Brain pericyte (primary cell): ENCODE data around the gene USP25.

Source experiments
- DNase-seq: peaks from one replicate; pipeline ENCODE4 v3.0.0-alpha.2; 2012; ENCODE audit warnings: low read depth, low spot score

The USP25 gene

GRCh38 chr21:15729674-15730483 is at the start of gene USP25:
TSS of gene USP25 (plus strand) at chr21:15729982. CDS start at chr21:15730394, 412 bp downstream.
- DNase-seq = no peak

- DNase-seq = no peak
Observed at GRCh38 chr21:15682186-15682895, 47.4 kb upstream of the USP25 start.

GRCh38 chr21:15682977-15683376 is 46.8 kb upstream of the USP25 start:
- DNase-seq = no peak

- no peak for DNase-seq
Observed at GRCh38 chr21:15686506-15686905, 43.3 kb upstream of the USP25 start.

- no peak for DNase-seq
Observed at GRCh38 chr21:15687208-15687607, 42.6 kb upstream of the USP25 start.

- no peak for DNase-seq
Observed at GRCh38 chr21:15688016-15688415, 41.8 kb upstream of the USP25 start.

GRCh38 chr21:15688809-15689208 is 41.0 kb upstream of the USP25 start:
- no peak for DNase-seq

- DNase-seq = no peak
Observed at GRCh38 chr21:15692711-15693110, 37.1 kb upstream of the USP25 start.

GRCh38 chr21:15695241-15695640 is 34.5 kb upstream of the USP25 start:
- DNase-seq = no peak

- DNase-seq = no peak
Observed at GRCh38 chr21:15701830-15702229, 28.0 kb upstream of the USP25 start.

GRCh38 chr21:15703932-15704331 is 25.9 kb upstream of the USP25 start:
- no peak for DNase-seq

- DNase-seq = no peak
Observed at GRCh38 chr21:15706696-15707095, 23.1 kb upstream of the USP25 start.

GRCh38 chr21:15713412-15713811 is 16.4 kb upstream of the USP25 start:
- DNase-seq = no peak

- no peak for DNase-seq
Observed at GRCh38 chr21:15718711-15719110, 11.1 kb upstream of the USP25 start.

GRCh38 chr21:15719976-15720375 is 9.8 kb upstream of the USP25 start:
- DNase-seq = no peak

- DNase-seq = no peak
Observed at GRCh38 chr21:15722591-15723324, 7.0 kb upstream of the USP25 start.

GRCh38 chr21:15725949-15726348 is 3.8 kb upstream of the USP25 start:
- no peak for DNase-seq

- no peak for DNase-seq
Observed at GRCh38 chr21:15728046-15728445, 1.7 kb upstream of the USP25 start.

- peak; percentile 8 for DNase-seq
Observed at GRCh38 chr21:15729346-15729673, 472 bp upstream of the USP25 start.

- DNase-seq = no peak
Observed at GRCh38 chr21:15730484-15731242, 881 bp downstream of the USP25 start.

- DNase-seq = no peak
Observed at GRCh38 chr21:15731243-15731613, 1.4 kb downstream of the USP25 start.
